ENCODE measurements around the gene RPTN.

DNA sequence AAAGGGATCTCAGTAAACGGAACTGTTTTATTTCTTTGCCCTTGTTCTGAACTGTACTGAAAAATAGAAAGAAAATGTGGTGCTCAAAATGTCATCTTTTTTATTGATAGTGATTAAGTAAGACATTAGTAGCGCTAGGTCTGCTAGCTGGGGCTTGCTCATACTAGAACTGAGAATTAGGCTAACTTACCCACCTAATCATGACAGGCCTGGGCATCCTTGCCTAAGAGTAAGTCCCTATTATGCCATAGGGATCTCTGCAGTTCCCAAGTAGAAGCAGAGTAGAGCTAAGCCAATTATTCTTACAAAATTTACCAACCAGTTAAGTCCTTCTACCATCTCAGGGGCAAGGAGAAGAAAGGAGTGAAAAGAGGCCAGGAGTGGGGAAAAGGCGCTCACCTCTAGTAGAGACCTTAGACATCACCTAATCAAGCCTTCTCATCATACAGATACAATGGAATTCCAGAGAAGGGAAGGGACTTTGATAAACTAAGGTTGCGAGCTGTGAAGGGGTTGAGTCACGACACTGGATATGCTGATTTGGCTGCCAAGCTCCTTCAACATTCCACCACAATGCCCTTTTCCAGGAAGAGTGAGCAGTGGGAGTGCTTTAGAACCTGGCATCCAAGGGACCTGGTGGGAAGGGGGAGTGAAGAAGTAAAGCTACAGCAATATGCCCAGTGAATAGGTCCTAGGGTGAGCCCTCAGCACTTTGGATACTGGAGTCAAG, 27.7 kb upstream of the RPTN start:
- TF ChIP-seq, protein P1, sequence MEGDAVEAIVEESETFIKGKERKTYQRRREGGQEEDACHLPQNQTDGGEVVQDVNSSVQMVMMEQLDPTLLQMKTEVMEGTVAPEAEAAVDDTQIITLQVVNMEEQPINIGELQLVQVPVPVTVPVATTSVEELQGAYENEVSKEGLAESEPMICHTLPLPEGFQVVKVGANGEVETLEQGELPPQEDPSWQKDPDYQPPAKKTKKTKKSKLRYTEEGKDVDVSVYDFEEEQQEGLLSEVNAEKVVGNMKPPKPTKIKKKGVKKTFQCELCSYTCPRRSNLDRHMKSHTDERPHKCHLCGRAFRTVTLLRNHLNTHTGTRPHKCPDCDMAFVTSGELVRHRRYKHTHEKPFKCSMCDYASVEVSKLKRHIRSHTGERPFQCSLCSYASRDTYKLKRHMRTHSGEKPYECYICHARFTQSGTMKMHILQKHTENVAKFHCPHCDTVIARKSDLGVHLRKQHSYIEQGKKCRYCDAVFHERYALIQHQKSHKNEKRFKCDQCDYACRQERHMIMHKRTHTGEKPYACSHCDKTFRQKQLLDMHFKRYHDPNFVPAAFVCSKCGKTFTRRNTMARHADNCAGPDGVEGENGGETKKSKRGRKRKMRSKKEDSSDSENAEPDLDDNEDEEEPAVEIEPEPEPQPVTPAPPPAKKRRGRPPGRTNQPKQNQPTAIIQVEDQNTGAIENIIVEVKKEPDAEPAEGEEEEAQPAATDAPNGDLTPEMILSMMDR (IDR thresholded peaks at IDR 0.05): no peak
- TF ChIP-seq POLR2AphosphoS5 (IDR thresholded peaks at IDR 0.05): no peak
- no peak for TF ChIP-seq POLR2A (IDR thresholded peaks at IDR 0.05)
- no peak for TF ChIP-seq EP300 (IDR thresholded peaks at IDR 0.05)

Measured in upper lobe of left lung (tissue), 4 donors.